HG02943 (cell line): Measurements from ENCODE around the gene OAT.

ENCODE experiments used
- ATAC-seq: cut with Tn5 transposase; IDR thresholded peaks from one replicate; pipeline ENCODE4 v1.9.1; 2021; ENCODE audit warnings: mild to moderate bottlenecking, low read depth, moderate library complexity; ENCODE audit not compliant: unreplicated experiment

OAT gene

DNA sequence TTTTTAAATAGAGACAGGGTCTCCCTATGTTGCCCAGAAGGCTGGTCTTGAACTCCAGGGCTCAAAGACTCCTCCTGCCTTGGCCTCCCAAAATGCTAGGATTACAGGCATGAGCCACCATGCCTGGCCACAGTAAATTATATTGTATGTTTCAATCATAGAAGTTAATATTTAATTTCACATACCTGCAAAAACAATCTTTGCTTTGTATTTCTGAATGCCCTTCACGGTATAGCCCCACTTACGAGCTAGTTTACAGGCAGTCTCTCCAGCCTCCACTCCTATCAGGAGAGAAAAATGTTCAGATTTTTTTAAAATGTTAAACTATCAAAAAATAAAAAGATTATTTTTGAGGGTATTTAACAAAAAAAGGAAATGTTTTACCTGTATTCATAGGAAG is 10.4 kb downstream of the OAT start:
- ATAC-seq = no peak

DNA sequence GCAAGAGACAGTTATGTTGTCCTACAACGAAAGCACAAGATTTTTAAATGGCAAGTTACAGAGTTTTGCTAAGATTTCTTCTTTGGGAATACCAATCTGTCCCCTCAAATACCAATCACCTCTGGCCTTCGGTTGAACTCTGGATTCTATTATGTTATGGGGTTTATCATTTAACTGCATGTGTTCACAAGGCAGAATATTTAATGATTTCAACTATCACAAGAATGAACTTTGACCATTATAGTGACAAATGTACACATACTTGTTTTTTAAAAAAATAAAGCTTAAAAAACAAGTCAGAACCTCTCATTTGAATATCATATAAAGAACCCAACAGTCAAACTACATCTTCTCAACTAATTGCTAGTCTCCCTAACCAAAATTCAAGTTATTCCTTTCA is 11.3 kb downstream of the OAT start:
- no peak for ATAC-seq

DNA sequence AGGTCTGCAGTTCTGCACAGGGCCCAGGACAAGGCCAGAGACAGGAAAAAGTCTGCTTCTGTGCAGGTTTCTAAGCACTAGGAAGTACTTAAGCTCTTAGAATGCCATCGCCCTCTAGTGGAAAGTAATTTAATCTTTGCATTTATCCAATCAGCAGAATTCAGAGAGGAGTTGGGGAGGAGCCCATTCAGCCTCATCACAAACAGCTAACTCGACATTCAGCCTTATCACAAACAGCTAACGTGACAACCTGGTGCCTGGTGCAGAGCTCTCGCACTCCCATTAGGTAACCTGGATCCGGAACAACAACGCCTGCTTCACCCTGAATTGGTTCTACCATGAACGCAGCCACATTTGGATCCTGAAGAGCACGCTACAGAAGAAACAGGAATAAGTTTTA is 15.2 kb downstream of the OAT start:
- no peak for ATAC-seq

DNA sequence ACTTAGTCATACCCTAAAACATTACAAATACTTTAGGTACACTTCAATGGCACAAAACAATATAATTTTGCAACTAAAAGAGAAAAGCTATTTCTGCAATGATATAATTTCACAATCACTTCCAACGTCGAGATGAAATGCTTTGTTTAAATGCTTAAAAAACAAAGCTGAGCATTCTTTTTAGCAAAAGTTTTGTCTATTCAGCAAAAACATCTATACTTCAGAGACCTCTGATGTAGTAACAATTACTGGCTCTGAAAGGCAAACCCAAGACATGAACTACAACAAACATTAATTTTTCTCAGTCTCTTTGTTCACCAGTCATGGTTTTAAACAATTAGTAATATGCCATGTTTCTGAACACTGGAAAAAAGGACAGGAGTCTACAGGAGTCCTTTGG is 16.4 kb downstream of the OAT start:
- no peak for ATAC-seq

DNA sequence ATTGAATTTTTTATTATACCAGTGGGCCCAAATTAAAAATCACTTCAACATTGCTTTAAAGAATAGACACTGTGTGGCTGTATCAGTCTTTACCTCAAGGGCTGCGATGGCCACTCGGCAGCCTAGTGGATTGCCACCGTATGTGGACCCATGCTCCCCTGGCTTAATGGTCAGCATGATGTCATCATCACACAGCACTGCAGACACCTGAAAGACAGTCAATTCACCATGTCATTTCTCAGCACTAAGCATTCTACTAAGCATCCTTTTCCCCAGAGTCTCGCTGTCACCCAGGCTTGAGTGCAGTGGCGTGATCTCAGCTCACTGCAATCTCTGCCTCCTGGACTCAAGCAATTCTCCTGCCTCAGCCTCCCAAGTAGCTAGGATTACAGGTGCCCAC is 17.1 kb downstream of the OAT start:
- ATAC-seq = no peak

DNA sequence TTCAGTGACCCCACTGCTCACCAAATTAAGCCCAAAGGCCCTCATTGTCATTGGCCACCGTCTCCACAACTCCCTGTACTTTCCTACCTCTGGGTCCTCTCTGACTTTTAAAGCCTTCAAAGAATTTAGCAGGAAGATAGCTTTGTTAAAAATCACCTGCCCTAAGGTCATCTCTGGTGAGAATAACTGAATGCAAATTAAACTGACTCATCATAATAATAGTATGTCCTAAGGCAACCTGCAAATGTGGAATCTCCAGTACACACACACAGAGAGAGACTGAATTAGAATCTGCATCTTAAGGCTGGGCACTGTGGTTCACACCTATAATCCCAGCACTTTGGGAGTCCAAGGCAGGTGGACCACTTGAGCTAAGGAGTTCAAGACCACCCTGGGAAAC is 24.1 kb downstream of the OAT start:
- ATAC-seq = no peak

DNA sequence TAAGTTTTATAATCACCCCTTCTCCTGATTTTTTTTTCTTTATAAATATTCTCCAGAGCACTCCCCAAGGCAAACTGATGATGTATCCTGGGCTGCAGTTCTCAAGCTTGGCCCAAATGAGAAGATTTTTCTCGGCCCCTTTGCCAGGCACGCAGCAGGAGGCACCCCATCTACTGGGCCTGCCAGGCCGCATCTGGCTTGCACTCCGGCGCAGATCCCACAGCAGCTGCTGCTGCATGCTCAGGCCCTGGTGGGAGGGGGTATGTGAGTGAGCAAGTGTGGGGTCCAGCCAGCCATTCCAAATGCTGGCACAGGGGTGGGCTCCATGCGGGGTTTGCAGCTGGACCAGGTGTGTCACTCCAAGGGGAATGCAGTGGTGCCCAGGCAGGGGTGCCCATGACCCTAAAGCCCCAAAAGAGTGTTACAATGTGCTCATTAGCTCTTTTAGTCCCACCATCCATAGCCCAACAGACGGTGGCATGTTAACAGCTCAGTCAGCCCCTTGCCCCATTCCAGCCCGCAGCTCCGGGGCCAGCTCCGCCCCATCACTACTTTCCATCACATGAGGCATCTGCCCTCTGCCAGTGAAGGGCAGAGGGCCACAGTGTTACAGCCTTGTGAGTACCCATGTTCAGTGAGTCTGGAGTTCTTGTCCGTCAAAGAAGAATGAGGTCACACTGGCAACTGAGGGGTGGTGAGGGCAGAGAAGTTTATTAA is 25.9 kb downstream of the OAT start:
- ATAC-seq = no peak

DNA sequence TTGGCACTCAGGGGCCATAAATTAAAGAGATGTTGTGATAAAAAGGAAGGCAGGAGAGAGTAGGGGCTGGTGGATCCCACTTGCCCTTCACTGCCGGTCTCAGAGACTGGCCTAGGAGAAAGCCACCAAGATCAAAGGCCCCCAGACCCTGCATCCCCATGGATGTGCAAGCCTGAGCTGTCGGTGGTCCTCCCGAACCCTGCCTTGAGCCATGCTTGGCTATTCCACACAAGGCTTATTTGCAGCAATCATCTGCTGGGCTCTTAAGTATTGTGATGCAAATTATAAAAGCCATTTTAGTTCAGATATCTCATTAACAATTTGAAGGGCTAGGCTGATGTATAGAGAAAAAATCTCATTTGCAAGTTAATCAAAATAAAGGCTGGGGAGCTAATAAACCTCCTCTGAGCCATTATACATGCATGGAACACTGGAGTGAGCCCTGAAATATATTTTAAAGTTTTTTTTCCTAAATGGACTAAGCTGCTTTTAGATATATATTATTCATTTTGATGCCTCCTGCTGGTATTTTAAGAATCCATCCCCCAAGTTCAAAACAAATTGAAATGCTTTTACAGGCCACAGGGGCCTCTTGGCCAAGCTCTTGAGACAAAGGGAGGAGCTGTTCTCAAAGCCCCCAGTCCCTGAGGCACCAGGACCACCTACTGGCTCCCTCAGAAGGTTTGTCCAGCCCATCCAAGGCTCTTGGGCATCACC is 28.1 kb downstream of the OAT start:
- no peak for ATAC-seq

DNA sequence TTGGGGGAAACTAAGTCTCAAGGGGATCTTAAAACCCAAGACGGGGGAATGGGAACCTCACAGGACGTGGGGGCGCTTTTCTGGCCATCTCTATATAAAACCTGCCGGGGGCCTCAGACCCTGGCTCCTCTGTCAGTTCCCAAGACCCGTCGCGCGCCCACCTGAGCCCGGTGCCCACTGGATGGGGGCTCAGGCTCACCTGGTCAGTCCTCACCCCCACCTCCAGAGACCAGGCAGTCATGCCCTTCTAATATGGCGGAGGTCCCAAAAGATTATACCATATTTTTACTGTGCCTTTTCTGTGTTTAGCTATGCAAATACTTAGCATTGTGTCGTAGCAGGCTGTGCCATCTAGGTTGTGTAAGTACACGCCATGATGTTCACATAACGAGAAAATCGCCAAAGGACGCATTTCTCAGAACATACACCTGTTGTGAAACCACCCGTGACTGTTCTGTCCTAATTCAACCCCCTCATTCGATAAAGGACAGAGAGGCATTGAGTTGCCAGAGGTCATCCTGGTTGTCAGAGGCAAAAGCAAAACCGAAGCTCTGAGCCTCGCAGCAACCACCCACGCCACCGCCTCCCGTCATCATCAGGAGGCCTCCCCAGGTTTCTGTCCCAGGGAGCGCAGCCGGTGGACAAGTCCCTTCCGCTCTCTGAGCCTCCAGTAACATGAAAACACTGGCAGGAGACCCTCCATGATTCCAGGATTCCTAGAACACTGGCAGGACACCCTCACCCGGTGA is 28.9 kb downstream of the OAT start:
- no peak for ATAC-seq

DNA sequence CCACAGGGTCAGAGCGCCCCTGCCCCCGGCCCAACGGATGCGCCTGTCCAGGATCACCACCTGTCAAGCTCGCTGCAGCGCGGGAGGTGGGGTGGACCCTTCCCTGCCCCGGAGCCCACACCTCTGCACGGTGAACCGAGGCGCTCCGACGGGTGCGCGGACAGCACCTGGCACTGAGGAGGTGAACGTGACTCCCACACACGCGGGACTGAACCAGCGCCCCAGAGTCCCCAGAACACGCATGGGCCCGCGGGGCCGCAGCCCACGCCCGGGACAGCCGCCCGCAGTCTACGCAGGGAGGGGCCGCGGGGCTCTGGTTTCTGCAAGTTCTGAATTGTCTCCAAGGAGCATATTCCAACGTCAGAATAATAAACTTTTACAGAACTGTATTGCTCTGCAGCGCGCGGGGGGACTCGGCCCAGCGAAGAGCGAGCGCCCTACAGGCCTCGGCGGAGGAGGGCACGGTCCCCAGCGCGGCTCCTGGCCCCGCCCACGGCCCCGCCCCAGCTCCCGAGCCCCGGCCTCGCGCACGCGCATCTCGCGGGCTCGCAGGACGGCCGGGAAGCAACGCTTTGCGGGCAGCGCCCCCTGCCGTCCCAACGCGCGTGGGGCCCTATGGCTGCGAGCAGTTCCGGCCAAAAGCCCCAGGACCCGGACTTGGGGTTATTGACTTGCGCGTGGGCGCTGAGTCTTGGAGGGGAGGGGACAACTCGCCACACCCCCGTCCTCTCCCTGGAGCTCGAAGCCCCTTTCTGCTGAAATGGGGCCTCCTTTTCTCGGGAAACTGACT is 29.7 kb downstream of the OAT start:
- peak; percentile 83 for ATAC-seq

DNA sequence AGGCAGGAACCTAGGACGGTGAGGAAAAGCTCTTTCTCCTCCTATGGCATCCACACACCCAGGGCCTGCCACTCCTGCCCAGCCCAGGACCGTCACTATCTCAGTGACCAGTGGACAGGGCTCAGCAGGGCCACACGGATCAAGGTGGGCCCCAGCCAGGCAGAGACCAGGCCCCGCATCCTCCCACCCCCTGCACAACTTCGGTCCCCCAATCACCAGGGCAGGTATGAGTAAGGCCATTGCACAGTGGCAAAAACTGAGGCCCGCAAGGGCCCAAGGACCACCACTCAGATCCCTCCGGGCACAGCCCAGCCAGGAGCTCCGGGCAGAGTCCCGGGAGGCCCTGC is 30.3 kb downstream of the OAT start:
- no peak for ATAC-seq

DNA sequence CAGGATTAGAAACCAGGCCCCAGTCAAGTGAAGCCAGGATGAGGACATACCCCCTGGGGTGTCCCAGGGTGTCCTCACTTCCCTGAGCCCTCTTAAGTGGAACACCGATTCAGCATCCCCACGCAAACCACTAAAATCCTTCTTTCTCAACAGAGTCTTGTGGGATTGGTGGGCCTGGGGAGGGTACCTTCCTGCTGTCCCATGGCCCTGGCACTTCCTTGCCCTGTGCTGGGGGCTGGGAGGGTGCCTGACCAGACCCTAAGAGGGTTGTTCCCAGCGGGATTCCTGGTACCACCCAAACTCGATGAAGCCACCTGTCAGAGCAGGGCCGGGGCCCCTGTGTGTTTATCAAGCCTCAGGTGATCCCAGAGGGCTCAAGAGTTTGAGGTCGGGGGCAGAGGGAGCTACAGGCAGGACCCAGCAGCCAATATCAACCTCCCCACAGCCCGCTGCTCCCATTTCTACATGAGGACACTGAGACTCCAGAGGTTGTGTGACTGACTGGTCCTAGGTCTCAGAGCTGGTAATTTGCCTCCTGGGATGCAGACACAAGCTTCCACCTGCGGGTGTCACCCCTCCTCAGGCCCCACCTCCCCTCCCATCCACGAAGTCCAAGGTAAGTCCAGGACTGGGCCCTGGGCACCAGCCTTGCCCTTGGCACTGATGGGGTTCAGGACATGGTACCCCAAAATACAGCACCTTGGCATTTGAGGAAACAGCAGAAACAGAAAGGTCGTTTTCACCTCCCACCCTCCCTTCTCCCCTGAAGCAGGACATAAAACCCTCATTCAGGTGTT is 31.4 kb downstream of the OAT start:
- no peak for ATAC-seq

DNA sequence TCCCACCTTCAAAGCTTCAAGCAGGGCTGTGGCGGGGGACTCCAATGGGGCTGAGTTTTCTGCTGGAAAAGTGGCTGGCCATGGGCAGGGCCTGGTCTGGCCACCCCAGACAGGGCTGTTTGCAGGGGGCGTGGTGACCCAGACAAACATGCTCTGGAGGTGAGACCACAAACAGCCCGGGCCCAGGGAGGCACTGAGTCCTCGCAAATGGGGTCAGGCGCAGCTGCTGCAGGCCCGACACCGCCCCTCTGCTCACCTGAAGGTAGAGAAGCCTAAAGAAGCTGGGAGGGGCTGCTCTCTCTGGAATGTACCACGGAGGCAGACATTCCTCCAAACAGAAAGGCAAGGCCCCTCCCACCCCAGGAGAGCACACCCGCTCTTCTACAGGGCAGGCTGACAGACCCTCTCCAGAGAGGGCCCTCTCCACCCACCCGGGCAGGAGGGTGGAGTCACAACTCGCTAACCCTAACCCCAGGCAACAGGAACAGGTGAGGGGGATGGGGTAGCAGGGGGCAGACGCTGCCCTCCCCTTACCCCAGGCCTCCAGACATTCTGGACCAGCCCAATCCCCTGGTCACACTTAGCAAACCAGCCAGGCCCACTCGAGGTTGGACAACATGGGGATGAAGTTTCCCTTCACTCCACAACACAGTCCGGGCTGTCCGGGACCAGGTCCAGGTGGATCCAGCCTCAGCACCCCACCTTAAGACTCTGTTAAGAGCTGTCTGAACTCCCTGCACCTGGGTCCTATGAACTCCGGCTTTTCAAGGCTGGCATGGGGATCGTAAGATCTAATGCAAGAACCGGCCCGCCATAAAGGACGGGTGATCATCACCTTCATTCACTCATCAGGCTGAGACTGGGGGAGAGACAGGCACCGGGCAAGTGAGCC is 32.3 kb downstream of the OAT start:
- ATAC-seq = no peak

DNA sequence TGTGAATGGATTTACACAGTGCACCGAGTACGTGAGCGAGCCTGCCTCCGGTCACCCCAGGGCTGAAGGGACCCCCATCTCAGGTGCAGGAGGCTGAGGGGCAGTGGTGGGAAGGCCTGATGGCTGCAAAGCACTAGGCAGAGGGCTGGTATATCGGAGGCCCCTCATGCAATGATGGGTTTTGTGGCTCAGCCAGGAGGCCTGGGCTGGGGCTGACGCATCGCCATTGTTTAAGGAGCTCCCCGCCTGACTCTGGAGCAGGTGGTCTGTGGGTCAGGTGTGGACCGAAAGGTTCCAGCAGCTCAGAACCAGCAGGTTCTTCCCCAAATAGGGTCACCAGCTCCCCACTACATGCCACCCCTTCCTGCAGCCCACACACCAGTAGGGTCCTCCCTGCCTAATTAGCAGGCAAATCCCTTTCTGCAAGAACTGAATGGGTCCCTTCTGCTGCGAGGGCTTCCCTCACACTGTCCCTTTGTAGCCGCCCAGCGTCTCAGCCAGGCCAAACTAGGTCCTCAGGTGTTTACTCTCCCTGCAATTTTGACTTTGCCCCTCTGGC is 33.0 kb downstream of the OAT start:
- ATAC-seq = no peak

DNA sequence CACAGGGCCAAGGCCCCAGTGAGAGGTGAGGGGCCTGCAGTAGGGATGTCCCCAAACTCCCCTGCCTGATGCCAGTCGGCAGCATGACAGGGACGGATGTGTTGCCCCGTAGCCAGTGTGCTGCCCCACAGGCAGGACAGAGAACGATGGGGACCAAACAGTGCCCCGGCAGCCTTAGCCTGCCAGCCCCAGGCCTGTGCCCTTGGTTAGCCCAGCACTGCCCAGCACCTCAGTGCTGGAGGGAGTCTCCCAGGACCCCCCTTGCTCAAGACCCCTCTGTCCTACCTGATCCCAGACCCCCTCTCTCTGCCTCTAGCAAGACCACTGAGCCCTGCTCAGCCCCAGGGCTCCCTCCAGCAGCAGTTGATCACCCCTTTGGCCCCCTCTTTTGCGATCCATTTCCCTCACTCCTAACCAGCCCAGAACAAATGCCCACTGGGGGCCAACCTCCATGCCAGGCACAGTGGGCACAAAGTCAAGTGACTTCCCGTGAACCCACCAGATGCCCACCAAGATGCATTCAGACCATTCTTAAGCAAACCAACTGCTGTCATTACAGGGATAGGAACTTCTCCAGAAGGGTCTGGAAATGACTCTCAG is 34.0 kb downstream of the OAT start:
- ATAC-seq = no peak

DNA sequence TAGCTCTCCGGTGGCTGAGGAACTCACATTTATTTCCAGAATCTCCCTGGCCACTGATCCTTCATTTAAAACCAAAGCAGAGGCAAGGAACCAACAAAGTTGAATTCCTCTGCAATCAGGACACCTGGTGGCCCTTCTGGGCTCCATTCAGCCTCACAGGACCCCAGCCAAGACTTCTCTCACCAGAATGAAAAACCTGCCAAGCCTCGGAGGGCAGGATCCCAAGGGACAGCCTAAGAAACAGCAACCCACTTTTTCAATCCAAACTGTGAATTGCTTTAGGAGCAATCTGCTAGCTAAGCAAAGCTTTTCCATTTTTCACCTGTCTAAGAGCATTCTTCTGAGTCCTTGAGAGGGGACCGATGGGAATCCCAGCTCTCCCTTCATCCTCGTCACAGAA is 34.6 kb downstream of the OAT start:
- no peak for ATAC-seq

DNA sequence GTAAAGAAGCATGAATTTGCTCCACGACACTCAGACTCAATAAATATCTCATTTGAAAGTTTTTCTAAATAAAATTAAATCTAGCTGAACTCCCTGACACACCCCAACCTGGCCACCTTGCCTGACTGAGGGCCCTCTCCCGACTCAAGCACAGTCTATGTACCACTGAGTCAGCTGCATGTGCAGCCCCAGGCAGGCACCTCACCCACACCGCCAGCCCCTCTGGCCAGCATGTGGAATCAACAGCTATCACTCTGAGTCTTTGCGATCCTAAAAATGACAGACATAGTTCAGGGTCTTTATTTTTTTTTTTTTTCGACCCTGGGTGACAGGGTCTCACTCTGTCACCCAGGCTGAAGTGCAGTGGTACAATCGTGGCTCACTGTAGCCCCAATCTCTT is 35.2 kb downstream of the OAT start:
- no peak for ATAC-seq

DNA sequence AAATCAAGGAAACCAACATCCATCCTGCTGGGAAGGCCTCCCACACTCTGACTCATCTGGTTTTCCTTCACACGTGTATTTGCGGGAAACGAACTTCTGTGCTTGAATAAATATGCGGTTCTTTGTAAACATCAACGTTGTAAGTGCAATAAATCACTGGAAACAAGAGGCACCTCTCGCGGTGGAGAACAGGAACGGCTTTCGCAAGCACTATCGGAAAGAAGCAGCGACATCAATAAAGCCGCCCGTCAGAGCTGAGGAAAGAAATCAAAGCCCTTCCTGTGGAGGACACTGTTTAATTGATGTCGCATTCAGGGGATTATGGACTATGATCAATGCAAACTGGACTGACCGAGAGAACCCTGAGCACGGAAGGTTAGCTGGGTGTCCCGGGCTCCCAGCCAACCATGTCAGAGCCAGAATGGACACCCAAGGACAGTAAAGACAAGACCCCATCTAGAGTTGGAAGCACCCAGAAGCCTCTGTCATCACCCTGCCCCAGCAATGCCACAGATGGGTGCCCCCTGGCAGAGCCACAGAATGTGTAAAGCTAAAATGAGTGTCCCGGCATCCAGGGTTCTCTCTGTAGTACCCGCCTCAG is 37.6 kb downstream of the OAT start:
- no peak for ATAC-seq
